GM19463 (cell line): ENCODE data around the gene MPI.

Experiments used
- ATAC-seq: cut with Tn5 transposase; IDR thresholded peaks from one replicate; pipeline ENCODE4 v1.9.1; 2021; ENCODE audit warnings: mild to moderate bottlenecking, moderate library complexity; ENCODE audit not compliant: unreplicated experiment

The MPI gene, protein sequence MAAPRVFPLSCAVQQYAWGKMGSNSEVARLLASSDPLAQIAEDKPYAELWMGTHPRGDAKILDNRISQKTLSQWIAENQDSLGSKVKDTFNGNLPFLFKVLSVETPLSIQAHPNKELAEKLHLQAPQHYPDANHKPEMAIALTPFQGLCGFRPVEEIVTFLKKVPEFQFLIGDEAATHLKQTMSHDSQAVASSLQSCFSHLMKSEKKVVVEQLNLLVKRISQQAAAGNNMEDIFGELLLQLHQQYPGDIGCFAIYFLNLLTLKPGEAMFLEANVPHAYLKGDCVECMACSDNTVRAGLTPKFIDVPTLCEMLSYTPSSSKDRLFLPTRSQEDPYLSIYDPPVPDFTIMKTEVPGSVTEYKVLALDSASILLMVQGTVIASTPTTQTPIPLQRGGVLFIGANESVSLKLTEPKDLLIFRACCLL

DNA sequence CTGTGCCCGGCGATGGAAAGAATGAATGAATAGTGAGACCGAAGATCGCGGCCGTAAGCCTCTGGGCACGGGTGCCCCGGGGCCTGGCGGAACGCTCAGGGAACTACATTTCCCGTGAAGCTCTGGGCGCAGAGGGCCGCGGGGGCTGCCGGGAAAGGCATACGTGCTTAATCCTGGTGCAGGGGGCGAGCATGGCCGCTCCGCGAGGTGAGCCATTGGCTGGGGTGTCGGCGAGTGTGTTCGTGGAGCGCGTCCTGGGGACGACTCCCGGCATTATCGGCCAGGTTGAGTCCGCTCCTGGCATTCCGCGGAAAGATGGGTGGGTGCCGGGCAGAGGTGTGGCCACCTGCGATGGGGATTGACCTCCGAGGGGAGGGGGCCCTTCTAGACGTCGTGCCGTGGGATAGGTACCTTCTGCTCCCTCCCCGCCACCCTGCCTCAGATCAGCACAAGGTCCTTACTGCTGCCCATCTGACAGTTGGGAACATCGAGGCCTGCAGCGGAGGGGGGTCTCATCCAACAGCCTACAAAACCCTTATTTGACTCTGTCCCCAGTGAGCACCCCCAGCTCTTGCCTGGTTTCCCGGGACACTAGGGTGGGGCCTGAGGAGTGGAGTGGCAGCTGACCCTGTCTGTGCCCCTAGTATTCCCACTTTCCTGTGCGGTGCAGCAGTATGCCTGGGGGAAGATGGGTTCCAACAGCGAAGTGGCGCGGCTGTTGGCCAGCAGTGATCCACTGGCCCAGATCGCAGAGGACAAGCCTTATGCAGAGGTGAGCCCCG is at the start of gene MPI:
TSS of gene MPI (plus strand) at position 160 of the 782 bp plus-strand sequence. CDS start at position 192, 32 bp downstream.
- ATAC-seq, result peak; percentile 92

DNA sequence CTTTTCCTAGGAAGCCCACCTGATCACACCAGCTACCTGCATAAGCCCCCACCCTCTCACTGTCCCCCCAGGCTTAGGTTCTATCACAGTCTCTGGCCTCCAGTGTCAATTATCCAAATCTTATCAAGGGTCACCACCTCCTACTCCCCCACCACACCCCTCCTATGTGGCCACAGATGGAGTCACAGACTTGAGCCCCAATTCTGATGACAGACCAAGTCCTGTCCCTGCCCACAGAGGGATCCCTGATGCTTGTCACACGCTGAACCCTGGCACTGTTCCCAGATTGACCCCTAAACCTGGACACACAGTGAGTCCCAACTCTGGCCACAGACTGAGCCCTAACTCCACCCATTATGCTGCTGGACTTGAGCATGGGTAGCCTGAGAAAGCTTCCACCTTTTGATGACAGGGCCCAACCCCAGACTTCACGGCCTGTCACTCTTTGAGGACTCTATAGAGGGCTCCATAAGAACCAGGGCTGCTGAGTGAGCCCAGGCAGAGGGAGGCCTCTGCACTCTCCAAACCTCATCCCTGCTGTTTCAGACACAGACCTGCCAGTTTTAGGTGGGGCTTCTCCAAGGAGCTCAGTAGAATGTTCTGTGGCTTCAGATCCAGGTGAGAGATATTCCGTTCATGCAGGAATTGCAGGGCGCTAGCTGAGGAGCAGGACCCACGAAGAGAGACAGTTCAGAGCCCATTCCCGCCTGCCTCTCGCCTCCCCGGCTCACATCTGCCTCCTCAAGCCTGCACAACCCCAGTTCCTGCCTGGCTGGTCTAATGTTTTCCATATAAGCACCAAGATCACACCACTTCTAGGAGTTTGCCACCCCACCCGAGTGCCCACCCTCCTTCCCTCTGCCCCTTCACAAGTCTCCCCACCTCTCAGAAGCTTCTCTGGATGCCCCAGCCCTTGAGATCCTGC is 48.7 kb upstream of the MPI start:
- no peak for ATAC-seq

DNA sequence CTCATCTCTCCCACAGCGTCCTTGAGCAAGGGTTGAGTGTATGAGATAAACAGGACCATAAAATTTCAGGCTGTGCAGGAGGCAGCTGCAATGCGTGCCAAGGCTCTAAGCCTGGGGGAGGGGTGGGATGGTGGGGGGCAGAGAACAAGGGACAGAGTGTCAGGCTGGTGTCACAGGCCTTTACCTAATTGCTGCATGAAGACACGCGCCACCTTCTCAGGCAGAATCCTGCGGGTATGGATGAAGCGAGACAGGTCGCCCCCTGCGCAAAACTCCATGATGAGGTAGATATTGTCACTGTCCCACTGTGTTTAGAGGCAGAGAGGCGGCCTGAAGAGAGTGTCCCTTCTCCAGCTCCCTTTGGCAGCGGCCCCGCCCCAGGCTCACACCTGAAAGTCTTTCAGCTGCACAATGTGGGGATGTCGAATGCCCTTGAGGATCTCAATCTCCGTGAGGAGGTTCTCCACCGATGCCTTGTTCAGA is 47.9 kb upstream of the MPI start:
- ATAC-seq, result no peak

DNA sequence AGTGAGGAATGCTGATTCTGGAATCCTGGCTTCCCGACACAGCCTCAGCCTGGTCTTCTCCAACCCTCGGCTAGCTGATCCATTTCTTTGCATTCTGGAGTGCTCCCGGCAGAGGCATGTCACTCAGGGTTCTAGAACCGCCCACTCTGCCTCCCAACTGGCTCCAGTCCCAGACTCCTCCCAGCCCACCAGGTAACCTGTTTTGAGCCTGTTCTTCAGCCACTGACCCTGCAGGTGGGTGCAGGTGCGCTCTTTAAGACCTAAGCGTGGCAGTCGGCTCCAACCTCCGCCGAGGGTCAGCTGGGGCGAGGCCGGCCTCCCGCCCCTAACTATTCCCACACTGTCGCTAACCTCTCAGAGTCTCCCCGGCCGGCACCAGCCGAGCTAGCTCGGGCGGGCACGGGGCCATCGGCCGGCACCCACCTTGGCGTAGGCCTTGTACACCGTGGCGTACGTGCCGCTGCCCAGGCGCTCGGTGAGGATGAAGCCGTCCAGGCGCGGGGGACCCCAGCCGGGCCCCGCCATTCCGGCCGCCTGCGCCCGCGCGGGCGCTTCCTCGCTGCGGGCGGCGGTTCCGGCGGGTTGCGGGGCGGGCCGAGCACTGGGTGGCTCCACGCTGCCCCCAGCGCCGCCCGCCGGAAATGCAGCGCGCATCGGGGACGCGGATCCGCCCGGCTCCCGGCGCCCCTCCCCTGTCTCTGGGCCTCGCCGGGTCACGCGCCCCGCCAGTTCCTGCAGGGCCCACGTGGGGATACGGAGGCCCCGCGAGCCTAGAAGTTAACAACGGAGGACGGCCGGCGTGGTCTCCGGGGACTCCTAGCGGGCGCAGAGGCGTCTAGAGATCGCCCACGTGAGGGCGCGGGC is 47.0 kb upstream of the MPI start, which contains the start of gene ULK3:
TSS of gene ULK3 (minus strand) at position 576 of the 864 bp plus-strand sequence. CDS start at position 525, 51 bp downstream.
- peak; percentile 88 for ATAC-seq

DNA sequence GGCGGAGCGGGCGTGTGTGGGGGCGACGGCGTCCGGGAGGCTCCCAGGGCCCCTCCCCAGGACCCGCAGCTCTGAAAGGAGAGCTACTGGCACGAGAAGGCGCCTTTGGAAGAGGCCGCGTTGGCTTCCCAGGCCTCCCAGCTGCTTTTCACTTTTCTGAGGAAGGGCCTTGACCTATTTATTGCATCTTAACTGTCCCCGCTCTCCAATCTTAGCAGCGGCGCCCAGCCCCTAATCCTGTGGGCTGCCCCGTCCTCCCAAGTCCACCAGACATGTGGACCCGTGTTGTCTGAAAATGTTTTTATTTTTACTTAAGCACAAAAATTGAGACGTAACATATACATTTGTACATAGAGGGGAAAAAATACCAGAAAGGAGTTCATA is 46.4 kb upstream of the MPI start:
- no peak for ATAC-seq

DNA sequence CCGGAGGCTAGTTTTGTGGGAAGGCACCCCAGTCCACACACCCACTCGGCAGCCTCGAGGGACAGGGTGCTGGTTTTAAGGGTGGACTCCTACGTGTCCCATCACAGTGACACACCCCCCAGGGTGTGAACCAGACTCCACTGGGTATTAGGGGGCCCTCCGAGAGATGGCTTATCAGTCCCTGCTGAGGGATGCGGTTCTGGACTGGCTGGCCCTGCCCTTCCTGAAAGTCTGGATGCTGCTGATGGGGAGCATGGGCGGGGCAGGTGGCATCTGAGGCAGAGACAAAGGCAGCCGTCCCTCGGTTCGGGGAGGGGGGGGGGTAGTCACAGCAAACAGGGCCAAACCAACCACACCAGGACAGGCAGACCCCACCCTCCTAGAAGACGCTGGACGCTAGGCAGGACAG is 45.9 kb upstream of the MPI start:
- ATAC-seq, result no peak

DNA sequence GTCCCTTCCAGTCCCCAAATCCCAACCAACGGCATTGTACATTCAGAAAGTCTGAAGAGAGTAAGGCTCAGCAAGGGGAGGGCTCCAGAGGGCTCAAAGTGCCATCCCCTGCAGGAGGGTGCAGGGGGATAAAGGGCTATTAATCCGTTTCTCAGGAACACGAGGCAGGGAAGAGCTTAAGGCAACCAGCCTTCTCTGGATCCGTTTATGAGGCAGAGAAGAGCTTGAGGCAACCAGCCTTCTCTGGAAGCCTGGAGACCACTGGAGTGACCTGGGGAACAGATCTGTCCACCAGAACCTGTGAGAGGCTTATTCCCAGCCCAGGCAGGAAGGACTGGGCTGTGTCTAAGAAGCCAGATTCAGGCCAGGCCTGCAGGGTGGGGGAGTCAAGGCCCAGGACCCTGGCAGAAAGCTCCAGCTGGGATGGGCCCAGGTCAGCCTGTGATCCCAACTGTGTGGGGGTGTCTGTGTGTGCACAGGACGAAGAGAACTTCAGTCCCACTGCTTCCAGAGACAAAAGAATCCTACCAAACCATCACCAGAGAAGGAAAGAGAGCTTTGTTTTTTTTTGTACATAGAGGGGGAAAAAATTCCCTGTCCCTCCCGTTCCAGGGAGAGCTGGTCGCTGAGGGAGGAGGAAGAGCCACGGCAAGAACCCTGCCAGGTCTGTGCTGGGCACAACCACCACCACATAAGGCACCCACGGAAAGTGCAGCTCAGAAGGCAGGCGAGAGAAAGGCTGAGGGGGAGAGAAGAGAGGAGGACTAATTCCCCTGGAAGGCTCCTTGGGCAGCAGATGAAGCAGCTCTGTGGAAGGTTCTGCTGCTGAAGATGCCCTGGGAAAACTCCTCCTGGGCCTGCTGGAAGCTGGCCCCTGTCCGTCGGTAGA is 45.3 kb upstream of the MPI start:
- ATAC-seq, result no peak

DNA sequence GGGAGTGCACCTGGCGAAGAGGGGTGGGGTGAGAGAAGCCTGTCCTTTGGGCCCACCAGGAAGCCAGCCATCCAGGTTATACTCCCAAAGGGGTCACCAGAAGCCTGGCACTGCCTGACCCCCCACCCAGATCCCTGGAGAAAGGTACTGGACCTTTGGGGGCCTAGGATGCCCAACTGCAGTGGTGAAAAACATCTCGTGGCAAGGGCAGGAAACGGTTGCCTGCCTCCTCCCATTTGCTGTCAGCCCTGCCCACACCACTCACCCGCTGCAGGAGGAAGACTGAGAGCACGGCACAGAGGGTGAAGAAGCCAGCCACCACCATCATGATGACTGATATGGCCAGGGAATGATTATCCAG is 44.7 kb upstream of the MPI start:
- ATAC-seq, result no peak

DNA sequence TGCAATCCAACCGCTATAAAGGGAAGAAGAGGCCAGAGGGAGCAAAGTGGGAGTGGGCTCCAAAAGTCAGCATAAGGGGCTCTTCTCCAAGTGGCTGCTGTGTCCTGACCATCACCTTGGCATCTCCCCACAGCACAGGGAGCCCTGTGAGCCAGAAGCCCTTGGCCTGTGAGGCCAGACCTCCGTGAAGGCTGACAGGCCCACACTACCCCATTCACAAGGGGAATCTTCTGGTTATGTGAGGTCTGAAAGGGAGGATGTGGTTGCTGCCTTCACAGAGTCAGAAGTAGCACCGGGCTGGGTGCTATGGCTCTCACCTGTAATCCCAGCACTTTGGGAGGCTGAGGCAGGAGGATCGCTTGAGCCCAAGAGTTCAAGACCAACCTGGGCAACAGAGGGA is 44.3 kb upstream of the MPI start:
- ATAC-seq, result no peak

DNA sequence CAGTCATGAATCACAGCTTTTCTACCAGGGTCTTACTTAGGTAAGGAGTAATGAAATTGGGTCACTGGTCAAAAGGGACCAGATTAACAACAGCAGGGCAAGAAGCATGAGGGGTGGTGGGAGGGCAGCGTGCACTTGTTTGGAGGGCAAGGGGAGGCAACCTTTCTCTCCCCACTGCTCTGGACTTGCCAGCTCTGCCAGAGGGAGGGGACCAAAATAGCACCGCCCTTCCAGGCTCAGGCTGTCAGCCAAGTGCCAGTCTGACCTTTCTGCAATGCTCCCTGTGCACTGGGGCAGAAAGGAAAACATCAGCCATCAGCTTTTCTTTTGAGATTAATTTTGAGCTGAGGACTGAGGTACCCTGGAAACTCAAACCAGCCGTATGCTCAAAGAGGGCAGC is 42.4 kb upstream of the MPI start:
- no peak for ATAC-seq

DNA sequence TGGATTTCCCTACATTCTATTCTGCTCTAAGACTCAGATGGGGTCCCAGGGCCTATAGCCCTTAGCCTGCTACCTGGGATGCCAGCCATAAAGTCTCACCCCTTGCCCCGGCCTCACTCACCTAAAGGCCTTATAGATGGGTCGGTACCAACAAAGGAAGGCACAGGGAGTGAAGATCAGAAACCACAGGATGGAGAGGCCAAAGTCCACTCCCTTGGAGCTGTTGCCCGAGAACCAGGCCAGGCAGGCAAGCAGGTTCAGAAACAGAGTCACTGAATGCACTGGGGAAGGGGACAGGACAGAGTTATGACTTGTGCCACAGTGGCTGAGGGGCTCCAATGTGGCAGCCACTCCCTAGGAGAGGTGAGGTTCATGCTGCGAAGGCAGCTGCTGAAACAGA is 39.4 kb upstream of the MPI start:
- ATAC-seq, result no peak

DNA sequence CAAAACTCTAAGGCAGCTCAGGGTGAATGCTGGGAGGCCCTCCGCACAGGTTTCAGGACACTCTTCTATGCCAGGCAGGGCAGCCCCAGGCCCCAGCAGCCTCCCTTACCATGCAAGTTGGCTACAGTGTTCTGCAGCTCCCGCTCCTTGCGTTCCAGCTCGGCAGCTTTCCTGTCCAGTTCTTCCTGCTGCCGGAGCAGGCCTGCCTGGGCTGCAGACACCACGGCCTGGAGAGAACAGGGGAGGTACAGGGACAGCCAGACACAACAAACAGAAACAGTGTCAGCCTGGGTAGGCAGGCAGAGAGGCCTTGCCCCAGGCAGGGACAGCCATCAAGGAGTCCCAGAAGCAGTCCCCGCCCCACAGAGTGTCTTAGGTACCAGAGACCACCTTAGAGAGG is 37.9 kb upstream of the MPI start:
- no peak for ATAC-seq

DNA sequence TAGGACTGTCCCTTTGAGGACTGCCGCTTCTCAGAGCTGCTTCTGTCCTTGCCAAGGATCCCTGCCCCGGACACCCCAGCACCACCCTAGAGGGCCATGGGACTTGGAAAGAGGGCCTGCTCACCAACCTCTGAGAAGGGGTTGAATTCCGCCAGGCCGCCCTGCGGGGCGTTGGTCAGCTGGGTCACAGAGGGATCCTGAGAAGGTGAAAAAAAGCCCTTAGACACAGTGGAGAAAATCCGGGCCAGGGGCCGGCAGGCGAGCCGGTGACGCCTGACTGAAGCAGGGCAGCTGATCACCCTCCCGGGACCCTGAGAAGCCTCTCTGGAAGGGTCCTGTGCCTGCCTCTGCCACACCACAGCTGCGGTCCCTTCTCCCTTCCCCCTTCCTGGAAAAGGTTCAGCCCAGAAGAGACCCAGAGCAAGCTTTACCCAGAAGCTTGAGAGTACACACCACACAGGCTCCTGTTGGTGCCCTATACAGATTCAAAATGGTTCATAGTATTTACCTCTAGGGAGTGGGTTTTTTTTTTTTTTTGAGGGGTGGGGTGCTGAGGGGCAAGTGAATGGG is 35.3 kb upstream of the MPI start:
- no peak for ATAC-seq

DNA sequence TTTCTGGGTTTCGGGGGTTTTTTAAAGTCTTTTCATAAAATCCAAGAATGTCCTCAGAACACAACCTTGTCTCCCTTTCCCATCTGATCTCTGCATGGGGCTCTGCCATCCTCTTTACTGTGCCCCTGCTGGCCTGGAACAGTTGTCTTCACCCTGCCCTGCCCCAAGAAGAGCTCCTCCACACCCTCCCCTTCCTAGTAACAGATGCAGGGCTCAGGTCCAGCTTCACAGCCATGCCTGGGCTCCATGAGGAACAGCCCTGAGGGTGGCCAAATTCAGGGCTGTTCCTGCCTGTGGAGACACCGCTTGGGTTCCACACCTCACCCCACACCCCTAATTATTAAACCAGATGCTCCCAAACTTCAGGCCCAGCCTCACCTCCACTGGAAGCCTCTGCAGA is 34.0 kb upstream of the MPI start:
- ATAC-seq, result no peak

DNA sequence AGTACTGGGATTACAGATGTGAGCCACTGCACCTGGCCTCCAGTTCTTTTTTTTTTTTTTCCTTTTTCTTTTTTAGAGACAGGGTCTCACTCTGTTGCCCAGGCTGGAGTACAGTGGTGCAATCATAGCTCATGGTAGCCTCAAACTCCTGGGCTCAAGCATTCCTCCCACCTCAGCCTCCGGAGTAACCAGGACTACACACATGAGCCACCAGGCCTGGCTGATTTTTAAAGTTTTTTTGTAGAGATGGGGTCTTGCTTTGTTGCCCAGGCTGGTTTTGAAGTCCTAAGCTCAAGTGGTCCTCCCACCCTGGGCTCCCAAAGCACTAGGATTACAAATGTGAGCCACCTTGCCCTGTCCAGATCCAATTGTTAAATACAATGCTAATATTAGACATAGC is 33.3 kb upstream of the MPI start:
- ATAC-seq, result no peak

DNA sequence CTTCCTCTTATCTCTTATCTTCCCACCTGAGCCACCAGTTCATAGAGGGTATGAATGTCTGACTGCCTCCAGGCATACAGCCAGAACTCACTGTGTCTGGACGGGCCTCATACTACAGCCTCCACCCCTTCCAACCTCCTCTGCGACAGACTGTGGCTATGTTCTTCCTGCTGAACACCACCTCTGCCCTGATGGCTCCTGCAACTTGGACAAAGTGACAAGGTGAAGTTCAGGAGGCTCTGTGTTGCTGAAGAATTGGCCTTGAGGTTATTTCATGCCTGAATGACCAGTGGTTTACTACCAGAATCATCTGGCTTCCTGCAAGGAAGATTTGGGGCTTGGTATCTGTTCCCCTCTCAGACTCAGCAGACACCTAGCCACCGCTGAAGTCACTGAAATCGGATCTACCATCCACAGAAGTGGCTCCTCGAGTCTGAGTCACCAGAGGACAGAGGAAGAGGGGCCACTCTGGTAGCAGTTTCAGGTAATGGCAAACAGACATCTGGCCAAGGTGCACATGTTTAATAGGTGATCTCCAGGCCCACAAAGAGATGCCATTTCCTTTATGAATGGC is 32.7 kb upstream of the MPI start:
- ATAC-seq, result peak; percentile 78

DNA sequence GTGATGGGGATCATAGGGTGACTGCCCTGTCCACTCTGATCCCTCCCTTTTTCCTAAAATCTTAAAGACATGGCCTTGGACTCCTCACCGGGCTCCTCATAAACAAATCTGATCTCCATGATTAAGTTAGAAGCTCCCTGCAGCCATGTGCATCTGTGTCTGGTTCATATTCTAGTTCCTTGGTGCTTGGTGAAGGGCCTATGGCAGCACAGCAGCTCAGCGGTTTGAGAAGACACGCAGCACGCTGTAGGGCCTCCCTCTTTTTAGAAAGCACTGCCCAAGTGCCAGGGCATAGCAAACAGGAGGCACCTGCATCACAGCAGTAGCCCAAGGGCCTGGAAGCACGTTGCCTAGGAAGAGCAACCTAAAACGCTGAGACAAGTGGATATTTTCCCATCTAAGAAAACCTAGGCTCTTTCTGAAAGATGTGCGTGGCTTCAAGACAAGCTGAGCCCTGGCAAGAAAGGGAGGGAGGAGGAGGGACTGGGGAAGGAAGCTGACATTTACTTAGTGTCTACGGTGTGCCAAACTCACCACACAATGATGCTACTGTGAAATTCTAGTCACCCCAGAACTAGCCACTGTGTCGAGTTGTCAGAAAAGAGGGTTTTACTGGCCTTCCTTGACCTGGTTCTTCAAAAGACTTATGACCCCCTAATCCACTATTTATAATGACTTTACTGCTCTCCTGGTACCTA is 32.0 kb upstream of the MPI start:
- no peak for ATAC-seq

DNA sequence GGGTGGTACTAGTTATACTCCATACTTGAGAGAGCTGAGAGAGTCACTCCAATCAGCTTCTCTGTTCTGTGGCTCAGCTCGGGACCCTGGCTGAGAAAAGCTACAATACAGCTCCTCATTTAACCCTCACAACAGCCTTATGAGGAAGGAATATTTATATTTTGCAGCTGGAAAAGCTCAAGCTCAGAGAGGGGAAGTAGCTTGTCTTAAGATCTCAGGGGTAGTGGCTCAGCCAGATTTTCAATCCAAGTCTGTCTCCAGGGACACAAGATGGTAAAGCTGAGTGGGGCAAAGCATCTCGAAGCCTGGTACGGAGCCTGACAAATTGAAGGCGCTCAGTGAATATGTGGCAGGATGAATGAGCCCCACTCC is 31.5 kb upstream of the MPI start:
- ATAC-seq, result no peak
